Retinal pigment epithelial cell (primary cell): Measurements from ENCODE around the gene KCTD3.

Experiments used
- DNase-seq: peaks from one replicate; pipeline ENCODE4 v3.0.0-alpha.2; 2010; ENCODE audit warnings: low read depth
- H3K4me3 ChIP-seq: 2 replicates; pipeline ENCODE4 v1.5.1; 2011; ENCODE audit warnings: mild to moderate bottlenecking, low read length, control low read depth, moderate library complexity
- TF ChIP-seq, protein P1 (sequence below): conservative IDR thresholded peaks from 2 replicates; pipeline ENCODE4 v1.5.1; 2011; ENCODE audit warnings: low read depth, low read length, control low read depth, inconsistent platforms

The KCTD3 gene

DNA sequence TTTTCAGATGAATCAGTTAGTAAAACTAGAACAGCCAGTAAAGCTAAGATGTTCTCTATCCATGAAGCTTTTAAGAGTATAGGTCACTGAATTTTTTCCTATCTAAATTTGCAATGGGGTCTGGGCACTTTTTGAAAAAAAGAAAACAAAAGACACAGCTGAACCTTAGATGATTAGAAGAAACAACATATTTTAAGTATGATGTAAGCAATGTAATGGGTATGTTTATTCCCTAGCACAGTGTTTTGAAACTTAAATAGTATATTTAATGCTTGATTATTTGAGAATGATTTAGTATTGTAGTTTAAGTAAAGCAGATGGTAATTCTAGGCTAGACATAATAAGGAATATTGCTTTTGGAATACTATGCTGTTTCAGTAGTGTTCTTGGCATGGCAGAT lies 36.2 kb downstream of the KCTD3 start:
- TF ChIP-seq, protein P1, sequence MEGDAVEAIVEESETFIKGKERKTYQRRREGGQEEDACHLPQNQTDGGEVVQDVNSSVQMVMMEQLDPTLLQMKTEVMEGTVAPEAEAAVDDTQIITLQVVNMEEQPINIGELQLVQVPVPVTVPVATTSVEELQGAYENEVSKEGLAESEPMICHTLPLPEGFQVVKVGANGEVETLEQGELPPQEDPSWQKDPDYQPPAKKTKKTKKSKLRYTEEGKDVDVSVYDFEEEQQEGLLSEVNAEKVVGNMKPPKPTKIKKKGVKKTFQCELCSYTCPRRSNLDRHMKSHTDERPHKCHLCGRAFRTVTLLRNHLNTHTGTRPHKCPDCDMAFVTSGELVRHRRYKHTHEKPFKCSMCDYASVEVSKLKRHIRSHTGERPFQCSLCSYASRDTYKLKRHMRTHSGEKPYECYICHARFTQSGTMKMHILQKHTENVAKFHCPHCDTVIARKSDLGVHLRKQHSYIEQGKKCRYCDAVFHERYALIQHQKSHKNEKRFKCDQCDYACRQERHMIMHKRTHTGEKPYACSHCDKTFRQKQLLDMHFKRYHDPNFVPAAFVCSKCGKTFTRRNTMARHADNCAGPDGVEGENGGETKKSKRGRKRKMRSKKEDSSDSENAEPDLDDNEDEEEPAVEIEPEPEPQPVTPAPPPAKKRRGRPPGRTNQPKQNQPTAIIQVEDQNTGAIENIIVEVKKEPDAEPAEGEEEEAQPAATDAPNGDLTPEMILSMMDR, result no peak
- DNase-seq, result no peak

DNA sequence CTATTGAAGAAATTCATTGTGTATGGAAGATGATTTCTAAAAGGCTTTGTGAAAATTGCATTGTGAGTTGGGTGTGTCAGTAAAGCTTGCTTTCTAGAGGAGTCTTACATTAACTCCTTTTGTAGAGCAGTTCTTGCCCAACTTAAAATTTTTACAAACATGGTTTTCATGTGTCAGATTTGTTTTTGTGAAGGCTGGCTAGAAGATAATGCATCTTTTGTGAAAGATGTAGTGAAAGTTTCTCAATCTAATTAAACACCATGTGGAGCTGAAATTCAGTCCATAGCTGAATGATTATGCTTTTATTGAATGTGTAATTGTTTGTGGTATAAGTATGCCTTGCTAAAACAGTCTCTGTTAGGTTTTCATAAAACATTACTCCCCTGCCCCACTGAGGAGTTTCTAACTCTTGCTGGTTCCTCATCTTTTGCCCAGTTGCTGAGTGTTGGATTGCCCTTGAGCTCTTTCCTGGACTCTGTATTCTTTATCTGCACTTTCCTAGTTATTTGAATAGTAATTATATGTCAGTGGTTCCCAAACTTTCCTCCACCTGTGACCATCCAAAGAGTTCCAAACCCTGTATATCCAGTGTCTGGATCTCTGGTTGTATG lies 38.0 kb downstream of the KCTD3 start:
- TF ChIP-seq, protein P1, result no peak
- H3K4me3 ChIP-seq, result no peak overlapping the region
- DNase-seq, result no peak

More for the DNA sequence above, 36.2 kb downstream of the KCTD3 start:
- no peak overlapping the region for H3K4me3 ChIP-seq

DNA sequence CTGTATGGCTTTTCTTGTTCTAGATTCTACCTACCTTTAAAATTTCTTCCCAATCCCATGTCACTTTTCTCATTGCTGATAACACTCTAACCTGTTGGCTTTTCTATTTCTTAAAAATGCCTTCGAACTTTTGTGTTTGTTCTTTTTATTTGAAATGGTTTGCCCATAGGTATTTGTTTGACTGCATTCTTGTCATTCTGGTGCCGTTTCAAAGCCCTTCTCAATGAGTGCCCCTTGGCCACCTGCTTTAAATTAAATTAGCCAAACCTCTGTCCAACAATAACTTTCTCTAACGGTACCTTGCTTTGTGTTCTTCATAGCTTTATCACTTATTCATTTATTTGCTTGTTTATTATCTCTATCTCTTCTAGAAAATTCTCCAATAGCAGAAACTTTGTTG lies 38.9 kb downstream of the KCTD3 start:
- H3K4me3 ChIP-seq, result no peak overlapping the region
- no peak for DNase-seq
- TF ChIP-seq, protein P1, result no peak

DNA sequence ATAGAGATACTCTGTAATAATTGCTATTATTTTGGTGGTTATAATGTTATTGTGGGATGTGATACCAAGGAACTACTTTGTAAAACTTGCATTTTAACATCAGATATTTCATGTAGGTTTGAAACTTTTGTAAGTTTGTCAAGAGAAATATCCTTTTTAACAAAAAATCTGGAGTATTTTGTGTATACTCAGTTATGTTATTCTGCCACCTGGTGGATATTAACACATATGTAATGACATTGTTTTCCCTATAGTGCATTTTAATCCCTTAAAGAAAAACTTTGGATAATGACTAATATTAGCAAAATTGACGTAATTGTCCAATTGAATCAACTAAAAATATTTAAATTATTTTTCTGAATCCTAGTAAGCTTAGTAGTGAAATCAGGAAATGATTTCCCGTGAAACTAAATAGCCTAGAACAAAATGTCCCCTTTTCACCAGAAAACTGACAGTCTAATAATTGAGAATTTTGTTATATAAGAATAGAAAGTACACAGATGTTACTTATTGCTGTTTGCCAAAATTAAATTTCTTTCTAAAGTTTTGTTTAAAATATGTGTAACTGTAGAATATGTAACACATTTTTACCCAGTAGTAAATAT lies 39.6 kb downstream of the KCTD3 start:
- TF ChIP-seq, protein P1, result peak; percentile 37
- no peak overlapping the region for H3K4me3 ChIP-seq
- no peak for DNase-seq

DNA sequence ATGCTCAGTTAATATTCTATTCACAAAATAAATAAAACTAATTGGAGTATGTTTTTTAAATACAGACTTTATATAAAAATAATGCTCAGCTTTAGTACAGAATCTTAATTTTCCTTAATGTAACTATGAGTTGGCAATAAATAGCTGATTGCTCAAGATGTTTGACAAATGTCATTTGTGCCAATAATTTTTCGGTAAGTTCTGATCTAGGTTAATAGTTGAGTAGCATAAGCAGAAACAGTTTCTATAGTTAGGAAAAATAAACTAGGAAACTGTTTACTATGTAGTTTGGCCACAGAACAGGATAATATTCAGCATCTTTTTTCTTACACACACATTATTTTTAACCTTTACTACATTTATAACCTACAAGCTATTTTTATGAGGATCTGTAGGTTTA lies 40.3 kb downstream of the KCTD3 start:
- H3K4me3 ChIP-seq, result no peak overlapping the region
- no peak for DNase-seq
- TF ChIP-seq, protein P1, result no peak

DNA sequence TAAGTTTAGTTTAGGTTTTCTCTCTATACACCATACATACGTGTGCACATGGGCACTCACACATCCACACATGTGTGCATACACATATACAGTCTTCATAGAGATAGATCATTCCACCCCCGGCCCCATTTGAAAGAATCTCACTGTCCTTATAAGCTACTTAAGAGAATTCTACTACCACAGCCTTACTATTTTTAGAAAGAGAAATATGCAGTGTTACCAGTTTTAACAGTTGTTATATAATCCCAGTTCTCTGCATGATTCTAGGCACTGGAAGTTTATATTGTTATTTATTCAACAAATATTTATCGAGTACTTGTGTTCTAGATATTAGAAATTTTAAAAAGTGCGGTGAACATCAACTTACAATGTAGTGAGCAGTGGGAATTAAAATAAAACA lies 41.5 kb downstream of the KCTD3 start:
- TF ChIP-seq, protein P1, result no peak
- no peak overlapping the region for H3K4me3 ChIP-seq
- no peak for DNase-seq

DNA sequence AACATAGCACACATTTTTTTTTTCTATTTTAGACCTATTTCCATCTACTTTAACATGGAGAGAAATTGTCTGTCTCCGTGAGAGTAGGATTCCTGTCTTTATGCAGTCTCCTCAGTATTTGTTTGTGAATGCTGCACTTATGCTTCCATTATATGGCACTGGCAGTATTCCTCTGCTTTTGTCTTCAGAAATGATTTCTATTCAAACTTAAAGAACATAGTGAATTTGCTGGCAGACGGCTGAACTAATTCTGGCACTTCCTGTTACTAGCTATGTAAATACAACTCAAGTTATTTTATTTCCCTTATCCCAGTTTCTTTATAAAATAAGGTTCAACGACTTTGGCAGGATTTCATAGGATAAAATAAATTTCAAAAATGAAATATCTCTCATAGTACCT lies 45.3 kb downstream of the KCTD3 start:
- DNase-seq, result no peak
- TF ChIP-seq, protein P1, result no peak
- no peak overlapping the region for H3K4me3 ChIP-seq
